GM19463 (cell line): Measurements from ENCODE around the gene APBA1.
"Not testable (repeated sequence)": the region's sequence is repeated elsewhere in the genome, so short reads cannot be mapped to it uniquely, and the experiment has no call there.

Experiments used
- ATAC-seq: cut with Tn5 transposase; IDR thresholded peaks from one replicate; pipeline ENCODE4 v1.9.1; 2021; ENCODE audit warnings: mild to moderate bottlenecking, moderate library complexity; ENCODE audit not compliant: unreplicated experiment

The APBA1 gene

DNA sequence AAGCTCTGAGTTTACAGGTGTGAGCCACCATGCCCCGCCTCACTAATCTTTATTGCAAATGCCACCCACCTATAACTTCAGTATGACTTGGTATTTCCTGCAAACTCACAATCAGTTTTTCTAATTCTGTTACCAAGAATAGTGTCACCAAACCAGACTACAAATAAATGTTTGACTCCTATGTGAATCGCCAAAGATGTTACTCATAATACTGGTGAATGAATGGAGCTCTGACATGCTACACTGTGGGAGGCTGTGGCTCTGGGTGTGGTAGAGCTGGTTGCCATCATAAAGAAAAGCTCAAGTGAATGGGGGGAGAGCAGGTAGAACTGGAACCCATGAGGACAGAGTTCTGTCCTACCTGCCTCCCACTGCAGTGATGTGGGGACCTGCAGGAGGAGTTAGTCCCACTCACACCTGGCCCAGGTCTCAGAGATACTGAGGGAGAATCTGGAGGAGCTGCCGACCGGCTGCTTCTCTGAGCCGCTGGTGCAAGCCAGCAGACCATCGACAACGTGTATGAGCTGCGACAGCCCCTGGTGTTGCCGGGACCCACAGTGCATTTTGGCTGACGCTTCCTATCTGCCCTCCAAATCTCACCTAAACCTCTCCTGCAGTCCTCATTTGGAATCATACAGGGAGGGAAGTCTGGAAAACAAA lies 251.4 kb downstream of the APBA1 start:
- no peak for ATAC-seq

DNA sequence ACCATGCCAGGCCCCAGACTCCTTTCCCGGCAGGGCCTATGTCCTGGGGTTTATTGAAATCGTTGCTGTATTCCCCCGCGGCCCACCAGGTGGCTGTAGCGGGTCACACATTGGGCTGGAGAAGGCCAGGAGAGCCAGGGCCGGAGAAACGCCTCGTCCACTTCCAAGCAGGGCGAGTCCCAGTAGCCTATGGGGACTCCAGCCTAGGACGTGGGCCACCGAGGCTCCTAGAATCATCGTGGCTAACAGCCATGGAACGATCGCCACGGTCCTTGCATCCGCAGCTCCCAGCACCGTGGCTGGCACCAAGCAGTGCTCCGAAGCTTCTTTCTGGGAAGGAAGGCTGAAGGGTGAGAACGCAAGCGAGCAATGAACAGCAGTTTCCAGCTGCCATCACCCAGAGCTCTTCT lies 259.4 kb downstream of the APBA1 start:
- no peak for ATAC-seq

- no peak for ATAC-seq
Observed at GRCh38 chr9:69411931-69412740, 260.0 kb downstream of the APBA1 start.

DNA sequence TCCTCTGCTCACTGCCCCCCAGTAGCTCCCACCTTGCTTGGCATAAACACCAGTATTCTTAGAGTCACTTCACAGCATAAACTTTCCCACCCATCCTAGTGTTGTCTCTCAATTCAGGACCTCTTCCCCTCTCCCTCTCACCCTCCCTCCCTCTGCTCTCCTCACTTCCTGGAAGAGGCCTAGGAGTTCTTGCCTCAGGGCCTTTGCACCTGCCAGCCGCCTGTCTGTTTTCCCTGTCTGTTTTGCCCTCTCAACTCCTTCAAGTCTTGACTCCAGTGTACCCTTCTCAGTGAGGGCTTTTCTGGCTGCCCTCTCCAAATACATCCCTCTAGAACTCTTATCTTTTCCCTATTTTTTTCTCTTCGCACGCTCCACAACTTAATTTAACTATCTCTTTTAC lies 260.9 kb downstream of the APBA1 start:
- ATAC-seq = no peak

- ATAC-seq = not testable (repeated sequence)
Observed at GRCh38 chr9:69409936-69410335, 262.2 kb downstream of the APBA1 start.

DNA sequence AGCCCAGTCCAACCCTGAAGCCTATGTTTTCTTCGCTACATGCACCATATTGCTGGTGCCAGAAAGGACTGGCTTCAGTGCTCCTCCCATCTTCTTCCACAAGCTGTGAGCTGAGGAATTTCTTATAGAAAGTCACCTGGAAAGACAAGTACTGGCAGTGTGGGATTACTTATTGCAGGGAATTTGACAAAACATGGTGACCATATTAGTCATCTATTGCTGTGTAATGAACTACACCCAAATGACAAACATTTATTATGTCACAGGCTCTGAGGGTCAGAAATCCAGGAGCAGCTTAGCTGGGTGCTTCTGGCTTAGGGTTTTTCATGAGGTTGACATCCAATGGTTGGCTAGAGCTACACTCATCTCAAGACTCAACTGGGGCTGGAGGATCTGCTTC lies 271.7 kb downstream of the APBA1 start:
- no peak for ATAC-seq

DNA sequence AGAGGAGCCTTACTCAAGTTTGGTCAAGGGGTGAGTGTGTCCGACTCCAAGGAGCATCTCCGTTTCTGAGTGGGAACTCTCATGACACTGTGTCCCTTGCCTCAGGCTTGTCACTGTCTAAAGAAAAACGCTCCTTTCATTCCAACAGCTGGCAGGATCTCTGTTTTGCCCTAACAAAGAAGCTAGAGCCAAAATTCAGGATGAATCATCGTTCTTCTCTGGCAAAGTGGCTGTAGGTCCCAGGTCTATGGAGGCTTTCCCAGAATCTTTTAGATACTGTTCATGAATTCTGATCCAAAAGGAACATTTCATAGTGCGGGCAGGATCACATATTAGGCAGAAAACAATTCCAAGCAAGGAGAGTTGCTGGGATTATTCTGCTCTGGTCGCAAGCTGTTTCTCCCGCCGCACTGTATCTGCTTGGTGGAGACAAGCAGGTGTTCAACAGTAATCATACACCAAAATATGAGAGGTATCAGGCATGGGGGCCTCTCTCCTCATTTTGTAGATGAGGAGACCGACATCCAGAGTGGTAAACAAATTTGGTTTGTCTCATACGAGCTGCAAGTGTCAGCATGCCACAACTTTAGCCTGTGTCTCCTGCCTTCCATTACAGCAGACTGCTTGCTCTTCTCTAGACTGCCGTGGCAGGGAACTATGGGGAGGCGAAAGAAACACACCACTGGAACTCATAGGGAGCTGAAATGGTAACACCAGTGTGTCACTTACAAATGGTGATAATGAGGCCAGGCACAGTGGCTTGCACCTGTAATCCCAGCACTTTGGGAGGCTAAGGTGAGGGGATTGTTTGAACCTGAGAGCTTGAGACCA lies 274.6 kb downstream of the APBA1 start:
- ATAC-seq = no peak

GRCh38 chr9:69396759-69397158 lies 275.4 kb downstream of the APBA1 start:
- ATAC-seq = no peak

DNA sequence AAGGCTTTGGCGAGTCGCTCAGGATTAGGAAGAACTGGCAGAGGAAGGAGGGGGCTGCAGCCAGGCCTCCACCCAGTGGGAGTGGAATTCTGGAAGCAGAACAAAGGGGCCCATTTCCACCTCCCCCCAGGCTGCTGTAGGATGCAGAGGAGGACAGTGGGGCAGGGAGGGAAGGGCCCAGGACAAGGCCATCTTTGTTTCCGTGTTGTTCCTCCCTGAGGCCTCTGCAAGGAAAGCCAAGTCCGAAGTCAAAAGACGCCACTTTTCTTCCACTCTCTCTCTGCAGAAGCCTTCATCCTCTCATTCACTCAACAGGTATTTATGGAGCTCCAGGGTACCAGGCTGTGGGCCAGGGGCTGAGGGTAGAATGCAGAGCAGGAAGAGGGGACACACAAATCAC lies 276.5 kb downstream of the APBA1 start:
- no peak for ATAC-seq

GRCh38 chr9:69393425-69393824 lies 278.7 kb downstream of the APBA1 start:
- no peak for ATAC-seq

DNA sequence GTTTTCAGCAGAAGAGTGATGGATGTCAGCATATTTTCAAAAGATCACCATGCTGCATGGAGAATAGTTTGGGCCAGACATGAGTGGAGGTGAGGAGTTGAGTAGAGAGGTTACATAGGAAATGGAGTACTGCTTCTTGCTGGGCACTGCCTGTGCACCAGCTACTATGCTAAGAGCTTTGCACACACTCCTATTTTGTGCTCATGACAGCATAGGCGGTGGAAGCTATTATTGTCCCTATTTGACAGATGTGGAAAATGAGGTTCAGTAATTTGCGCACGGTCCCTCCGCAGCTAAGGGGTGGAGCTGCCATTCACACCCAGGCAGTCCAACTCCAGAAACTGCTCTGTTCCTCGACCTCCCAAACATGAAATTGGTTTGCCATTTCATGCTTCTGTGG lies 279.3 kb downstream of the APBA1 start:
- ATAC-seq = no peak

DNA sequence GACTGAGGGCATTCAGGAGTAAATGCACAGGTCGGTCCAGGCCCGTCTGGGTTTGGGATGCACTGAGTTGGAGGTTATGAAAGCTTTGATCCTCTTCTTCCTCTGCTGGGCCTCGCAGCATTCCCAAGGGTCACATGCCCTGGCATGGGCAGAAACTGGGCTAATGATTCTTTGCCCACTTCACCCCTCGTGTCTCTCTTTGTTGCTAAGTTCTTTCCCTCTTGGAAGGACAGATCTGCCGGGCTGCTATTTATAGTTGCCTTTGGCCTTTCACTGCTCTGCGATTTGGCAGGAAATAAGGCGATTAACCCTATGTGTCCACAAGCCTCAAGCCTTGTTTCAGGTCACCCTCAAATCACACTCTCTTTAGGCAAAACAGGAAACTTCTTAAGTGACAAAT lies 280.2 kb downstream of the APBA1 start:
- ATAC-seq = no peak

DNA sequence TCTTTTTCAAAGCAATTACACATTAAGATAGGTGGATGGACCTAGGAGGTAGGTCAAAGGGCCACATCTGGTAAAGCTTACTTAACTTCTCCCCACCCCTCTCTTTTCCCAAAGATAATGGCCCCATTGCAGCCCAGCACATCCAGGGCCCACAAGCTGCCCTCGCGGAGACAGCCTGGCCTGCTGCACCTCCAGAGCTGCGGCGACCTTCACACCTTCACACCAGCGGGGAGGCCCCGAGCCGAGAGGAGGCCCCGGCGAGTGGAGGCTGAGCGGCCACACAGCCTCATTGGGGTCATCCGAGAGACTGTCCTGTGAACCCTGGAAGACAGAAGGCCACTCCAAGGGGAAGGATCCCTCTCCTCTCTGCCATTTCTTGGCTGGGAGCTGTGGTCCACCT lies 280.7 kb downstream of the APBA1 start:
- ATAC-seq = no peak

GRCh38 chr9:69389437-69389995 lies 282.7 kb downstream of the APBA1 start:
- ATAC-seq = no peak

DNA sequence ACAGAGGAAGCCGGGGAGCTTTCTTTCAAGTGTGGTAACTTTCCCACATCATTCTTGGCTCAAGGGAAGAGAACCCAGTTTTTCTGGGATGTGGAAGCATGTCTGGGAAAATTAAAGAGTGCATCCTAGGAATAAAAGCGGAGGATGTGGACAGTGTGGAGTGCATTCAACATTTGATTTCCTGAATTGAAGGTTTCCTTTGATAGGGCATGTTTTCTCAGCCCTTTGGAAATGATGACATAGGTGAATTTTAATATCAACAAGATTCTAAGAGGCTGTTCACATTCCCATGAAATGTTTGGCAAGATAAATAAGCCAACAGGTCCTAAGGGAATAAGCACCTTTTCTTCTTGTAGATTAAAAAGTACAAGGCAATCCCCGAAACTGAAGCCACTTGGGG lies 283.6 kb downstream of the APBA1 start:
- ATAC-seq = no peak

DNA sequence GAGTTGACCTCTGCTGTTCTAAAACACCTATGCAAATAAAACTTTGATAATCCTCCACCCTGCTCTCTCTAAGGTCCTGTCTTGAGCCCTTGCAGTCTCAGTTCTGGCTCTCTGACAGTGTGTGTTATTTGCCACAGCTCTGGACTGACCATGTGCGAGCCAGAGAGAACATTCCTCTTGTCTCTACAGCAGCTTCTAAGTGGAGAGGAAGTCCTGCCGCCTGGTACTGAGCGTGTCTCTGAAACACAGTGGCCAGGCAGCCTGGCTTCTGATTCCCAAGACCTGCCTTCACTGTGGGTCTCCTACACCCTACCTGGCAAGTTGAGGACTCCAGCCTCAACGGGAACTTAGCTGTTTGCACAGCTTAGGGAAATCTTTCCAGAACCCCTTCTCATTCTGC lies 285.5 kb downstream of the APBA1 start:
- ATAC-seq = no peak

DNA sequence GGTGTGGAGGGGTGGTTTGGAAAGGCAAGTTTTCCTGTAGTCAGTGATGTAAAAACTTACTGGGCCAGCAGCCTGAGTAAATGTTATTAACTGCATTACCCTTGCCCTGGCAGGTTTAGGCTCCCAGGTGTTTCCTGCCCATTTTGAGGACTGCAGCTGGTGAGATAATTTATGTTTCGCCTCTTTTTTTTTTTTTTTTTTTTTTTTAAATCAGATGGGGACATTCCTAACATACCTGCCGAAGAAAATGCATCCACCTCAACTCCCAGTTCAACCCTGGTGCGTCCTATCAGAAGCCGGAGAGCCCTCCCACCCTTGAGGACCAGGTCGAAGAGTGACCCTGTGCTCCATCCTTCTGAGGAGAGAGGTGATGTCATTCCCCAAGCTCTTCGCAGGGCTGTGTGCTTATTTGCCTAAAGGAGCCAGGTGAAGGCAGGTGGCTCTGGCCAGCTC lies 286.6 kb downstream of the APBA1 start:
- no peak for ATAC-seq

GRCh38 chr9:69382135-69382534 lies 290.0 kb downstream of the APBA1 start:
- ATAC-seq = no peak

DNA sequence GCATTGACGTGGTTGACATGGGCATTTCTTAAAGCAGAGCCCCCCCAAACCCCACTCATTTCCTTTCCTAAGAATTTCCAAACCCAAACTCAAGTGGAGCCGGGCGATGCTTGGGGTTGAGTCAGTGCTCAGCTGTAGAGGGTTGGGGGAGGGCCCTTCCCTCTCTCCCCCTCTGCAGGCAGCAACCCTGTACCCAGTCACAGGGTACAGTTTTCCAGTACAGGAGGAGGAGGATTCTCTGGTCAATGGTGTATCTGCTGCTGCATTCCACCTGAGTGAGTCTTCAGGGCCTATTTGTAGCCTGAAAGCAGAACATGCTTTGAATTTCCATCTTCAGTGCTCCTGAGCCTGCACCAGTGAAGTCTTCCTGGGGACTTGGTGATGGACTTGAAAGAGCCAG lies 291.4 kb downstream of the APBA1 start:
- no peak for ATAC-seq

- ATAC-seq = no peak
Observed at GRCh38 chr9:69380301-69380700, 291.9 kb downstream of the APBA1 start.

DNA sequence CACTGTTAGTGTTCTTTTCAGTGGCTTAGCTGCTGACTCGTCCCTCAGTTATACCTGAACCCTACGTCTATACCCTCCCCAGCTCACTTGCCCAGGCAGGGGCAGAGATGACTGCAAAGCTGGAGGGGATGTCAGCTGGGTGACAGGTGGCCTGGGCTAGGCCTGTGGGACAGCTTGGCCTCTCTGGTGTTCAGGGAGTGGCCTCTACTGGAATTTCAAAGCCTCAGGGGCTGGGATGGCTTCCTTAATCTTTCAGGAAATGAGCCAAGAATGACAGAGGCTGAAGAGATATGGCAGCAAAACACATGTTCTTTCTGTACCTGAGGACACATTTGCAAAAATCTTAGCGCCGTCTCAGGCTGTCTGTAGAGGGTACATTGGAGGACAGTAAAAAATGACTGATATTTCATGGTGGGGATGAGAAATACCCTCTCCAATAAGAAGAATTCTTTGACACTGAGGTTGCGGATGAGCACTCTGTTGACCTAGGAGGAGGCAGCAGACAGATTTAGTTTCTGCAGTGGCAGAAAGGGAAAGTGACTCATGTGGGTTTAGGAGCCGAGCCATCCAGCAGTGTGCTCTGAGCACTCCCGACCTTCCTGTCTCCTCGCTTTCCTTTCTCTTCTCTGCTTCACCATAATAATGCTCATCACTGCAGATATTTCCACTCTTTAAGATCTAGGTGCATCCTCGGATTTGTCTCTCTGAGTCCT lies 292.7 kb downstream of the APBA1 start:
- ATAC-seq = no peak
